ENCODE measurements around the gene ABI3BP.

- TF ChIP-seq CTCF (conservative IDR thresholded peaks at IDR 0.05; ENCODE audit: low read depth, low read length) (no peak), EZH2phosphoT487 (IDR thresholded peaks at IDR 0.05; ENCODE audit: borderline replicate concordance, low read length) (no peak)
Measured at GRCh38 chr3:100833483-100833882, 159.7 kb downstream of the ABI3BP start.
